Body of pancreas (tissue), 4 donors: ENCODE measurements around the gene MS4A4E.

Experiments used
- CTCF ChIP-seq, 7 experiments: fragments of 450-650 bp in 4 of 7; fragments of 200-600 bp in 3 of 7; sonication (generic) in 3 of 7; IDR thresholded peaks; one replicate each; pipeline ENCODE4 v1.5.1; 2016 to 2019; ENCODE audit warnings: antibody characterized with exemption in 7 of 7
- POLR2A ChIP-seq, 3 donors: fragments of 450-650 bp; IDR thresholded peaks; one replicate each; pipeline ENCODE4 v1.6.1; 2016; ENCODE audit warnings: antibody characterized with exemption in 3 of 3, mild to moderate bottlenecking in 2 of 3

- TF ChIP-seq POLR2A (IDR thresholded peaks at IDR 0.05), result no peak
- no peak for TF ChIP-seq CTCF (IDR thresholded peaks at IDR 0.05)
These were observed 31.7 kb downstream of the MS4A4E start for GRCh38 chr11:60211206-60211605.
